GM23338 (cell line): ENCODE data around the gene LLGL2.

ENCODE experiments used
- CREB1 ChIP-seq: fragments of 250-450 bp; sonication (Bioruptor Pico); IDR thresholded peaks from 2 replicates; pipeline ENCODE4 v1.5.0; 2020; ENCODE audit warnings: low read depth, mild to moderate bottlenecking, moderate library complexity
- EZH2 ChIP-seq: fragments of 200-600 bp; sonication (generic); IDR thresholded peaks from one replicate; pipeline ENCODE4 v1.8.0; 2017; ENCODE audit warnings: antibody characterized with exemption, mild to moderate bottlenecking, low read depth; ENCODE audit not compliant: unreplicated experiment
- EZH2phosphoT487 ChIP-seq: fragments of 200-600 bp; sonication (generic); IDR thresholded peaks from one replicate; pipeline ENCODE4 v1.8.1; 2018; ENCODE audit warnings: antibody characterized with exemption; ENCODE audit not compliant: unreplicated experiment
- JUNB ChIP-seq: IDR thresholded peaks from one replicate; pipeline ENCODE4 v1.6.1; 2016; ENCODE audit warnings: antibody characterized with exemption; ENCODE audit not compliant: unreplicated experiment
- NANOG ChIP-seq: IDR thresholded peaks from 2 replicates; pipeline ENCODE4 v1.6.1; 2016; ENCODE audit warnings: antibody characterized with exemption, borderline replicate concordance
- POLR2AphosphoS5 ChIP-seq: IDR thresholded peaks from 2 replicates; pipeline ENCODE4 v1.6.1; 2016; ENCODE audit warnings: antibody characterized with exemption, low read depth
- STAT1 ChIP-seq: IDR thresholded peaks from one replicate; pipeline ENCODE4 v1.6.1; 2016; ENCODE audit warnings: antibody characterized with exemption; ENCODE audit not compliant: unreplicated experiment
- ZNF114 ChIP-seq: fragments of 250-450 bp; sonication (Bioruptor Pico); IDR thresholded peaks from 2 replicates; pipeline ENCODE4 v1.5.0; 2020; ENCODE audit warnings: mild to moderate bottlenecking, moderate library complexity
- ZNF331 ChIP-seq: fragments of 250-450 bp; sonication (Bioruptor Pico); IDR thresholded peaks from 2 replicates; pipeline ENCODE4 v1.5.0; 2020; ENCODE audit warnings: low read depth, mild to moderate bottlenecking, moderate library complexity
- TF ChIP-seq, protein P1 (sequence below), 2 experiments: fragments of 200-600 bp in 1 of 2; sonication (generic) in 1 of 2; conservative IDR thresholded peaks; 2 replicates each; pipeline versions ENCODE4 v1.5.1 to v1.6.1; 2016 to 2017; ENCODE audit warnings: antibody characterized with exemption in 2 of 2, low read depth in 2 of 2, mild to moderate bottlenecking in 2 of 2, moderate library complexity in 1 of 2
- TF ChIP-seq, protein P2 (sequence below): IDR thresholded peaks from one replicate; pipeline ENCODE4 v1.6.1; 2018; ENCODE audit warnings: antibody characterized with exemption; ENCODE audit not compliant: unreplicated experiment
- TF ChIP-seq, protein P3 (sequence below): IDR thresholded peaks from 2 replicates; pipeline ENCODE4 v1.6.1; 2016; ENCODE audit warnings: antibody characterized with exemption
- TF ChIP-seq, protein P4 (sequence below): fragments of 250-450 bp; sonication (Bioruptor Pico); IDR thresholded peaks from 2 replicates; pipeline ENCODE4 v1.5.0; 2020; ENCODE audit warnings: mild to moderate bottlenecking, moderate library complexity

DNA sequence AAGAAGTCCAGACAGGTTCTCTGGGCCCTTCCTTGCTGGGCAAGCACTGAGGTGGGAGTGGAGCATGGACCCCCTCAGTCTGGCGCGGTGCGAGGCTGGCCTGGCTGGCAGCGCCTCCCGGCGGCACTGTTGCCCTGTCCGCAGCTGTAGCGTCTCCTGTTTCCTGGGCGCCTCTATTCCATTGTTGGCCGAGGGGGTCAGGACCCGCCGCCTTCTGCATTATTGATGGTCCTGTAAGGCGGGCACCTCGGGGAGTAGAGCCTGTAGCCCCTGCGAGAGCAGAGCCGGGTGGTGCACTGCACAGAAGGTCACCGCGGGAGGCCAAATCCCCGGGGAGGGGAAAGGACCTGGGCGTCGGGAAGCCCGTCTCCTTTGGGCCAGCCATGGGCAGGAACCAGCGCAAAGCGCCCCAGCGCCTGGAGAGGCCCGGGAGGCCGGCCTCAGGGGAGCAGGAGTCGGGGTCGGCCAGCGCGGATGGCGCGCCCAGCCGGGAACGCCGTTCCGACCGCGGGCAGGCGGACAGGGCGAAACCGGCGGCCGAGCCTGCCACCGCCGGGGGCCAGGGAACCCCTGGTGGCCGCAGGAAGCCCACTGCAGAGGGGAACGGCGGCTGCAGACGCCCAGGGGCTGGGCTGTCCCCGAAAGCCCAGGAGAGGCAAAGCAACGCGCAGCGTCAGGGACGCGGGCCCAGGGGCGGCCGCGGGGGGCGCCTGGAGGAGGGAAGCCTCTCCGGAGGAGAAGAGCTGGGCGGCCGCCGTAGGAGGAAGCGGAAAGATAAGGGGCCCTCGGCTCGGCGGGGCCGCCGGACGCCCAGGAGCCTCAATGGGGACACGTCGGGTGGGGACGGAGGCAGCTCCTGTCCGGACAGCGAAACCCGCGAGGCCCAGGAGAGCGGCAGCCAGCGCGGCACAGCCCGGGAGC, 62.4 kb downstream of the LLGL2 start, which contains the start of gene MYO15B:
- TF ChIP-seq, protein P1, sequence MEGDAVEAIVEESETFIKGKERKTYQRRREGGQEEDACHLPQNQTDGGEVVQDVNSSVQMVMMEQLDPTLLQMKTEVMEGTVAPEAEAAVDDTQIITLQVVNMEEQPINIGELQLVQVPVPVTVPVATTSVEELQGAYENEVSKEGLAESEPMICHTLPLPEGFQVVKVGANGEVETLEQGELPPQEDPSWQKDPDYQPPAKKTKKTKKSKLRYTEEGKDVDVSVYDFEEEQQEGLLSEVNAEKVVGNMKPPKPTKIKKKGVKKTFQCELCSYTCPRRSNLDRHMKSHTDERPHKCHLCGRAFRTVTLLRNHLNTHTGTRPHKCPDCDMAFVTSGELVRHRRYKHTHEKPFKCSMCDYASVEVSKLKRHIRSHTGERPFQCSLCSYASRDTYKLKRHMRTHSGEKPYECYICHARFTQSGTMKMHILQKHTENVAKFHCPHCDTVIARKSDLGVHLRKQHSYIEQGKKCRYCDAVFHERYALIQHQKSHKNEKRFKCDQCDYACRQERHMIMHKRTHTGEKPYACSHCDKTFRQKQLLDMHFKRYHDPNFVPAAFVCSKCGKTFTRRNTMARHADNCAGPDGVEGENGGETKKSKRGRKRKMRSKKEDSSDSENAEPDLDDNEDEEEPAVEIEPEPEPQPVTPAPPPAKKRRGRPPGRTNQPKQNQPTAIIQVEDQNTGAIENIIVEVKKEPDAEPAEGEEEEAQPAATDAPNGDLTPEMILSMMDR (conservative IDR thresholded peaks at IDR 0.05; ENCODE audit: low read depth in 2 of 2): peak; percentile 20 to 70; a peak in 3 of 4 replicates
- no peak for TF ChIP-seq EZH2
- no peak for TF ChIP-seq EZH2phosphoT487
- no peak for TF ChIP-seq CREB1
- TF ChIP-seq, protein P2, sequence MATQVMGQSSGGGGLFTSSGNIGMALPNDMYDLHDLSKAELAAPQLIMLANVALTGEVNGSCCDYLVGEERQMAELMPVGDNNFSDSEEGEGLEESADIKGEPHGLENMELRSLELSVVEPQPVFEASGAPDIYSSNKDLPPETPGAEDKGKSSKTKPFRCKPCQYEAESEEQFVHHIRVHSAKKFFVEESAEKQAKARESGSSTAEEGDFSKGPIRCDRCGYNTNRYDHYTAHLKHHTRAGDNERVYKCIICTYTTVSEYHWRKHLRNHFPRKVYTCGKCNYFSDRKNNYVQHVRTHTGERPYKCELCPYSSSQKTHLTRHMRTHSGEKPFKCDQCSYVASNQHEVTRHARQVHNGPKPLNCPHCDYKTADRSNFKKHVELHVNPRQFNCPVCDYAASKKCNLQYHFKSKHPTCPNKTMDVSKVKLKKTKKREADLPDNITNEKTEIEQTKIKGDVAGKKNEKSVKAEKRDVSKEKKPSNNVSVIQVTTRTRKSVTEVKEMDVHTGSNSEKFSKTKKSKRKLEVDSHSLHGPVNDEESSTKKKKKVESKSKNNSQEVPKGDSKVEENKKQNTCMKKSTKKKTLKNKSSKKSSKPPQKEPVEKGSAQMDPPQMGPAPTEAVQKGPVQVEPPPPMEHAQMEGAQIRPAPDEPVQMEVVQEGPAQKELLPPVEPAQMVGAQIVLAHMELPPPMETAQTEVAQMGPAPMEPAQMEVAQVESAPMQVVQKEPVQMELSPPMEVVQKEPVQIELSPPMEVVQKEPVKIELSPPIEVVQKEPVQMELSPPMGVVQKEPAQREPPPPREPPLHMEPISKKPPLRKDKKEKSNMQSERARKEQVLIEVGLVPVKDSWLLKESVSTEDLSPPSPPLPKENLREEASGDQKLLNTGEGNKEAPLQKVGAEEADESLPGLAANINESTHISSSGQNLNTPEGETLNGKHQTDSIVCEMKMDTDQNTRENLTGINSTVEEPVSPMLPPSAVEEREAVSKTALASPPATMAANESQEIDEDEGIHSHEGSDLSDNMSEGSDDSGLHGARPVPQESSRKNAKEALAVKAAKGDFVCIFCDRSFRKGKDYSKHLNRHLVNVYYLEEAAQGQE: no peak
- no peak for TF ChIP-seq POLR2AphosphoS5
- no peak for TF ChIP-seq JUNB
- TF ChIP-seq ZNF331 (CRISPR knock-in tag): no peak
- TF ChIP-seq, protein P3, sequence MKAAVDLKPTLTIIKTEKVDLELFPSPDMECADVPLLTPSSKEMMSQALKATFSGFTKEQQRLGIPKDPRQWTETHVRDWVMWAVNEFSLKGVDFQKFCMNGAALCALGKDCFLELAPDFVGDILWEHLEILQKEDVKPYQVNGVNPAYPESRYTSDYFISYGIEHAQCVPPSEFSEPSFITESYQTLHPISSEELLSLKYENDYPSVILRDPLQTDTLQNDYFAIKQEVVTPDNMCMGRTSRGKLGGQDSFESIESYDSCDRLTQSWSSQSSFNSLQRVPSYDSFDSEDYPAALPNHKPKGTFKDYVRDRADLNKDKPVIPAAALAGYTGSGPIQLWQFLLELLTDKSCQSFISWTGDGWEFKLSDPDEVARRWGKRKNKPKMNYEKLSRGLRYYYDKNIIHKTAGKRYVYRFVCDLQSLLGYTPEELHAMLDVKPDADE: no peak
- TF ChIP-seq, protein P4, sequence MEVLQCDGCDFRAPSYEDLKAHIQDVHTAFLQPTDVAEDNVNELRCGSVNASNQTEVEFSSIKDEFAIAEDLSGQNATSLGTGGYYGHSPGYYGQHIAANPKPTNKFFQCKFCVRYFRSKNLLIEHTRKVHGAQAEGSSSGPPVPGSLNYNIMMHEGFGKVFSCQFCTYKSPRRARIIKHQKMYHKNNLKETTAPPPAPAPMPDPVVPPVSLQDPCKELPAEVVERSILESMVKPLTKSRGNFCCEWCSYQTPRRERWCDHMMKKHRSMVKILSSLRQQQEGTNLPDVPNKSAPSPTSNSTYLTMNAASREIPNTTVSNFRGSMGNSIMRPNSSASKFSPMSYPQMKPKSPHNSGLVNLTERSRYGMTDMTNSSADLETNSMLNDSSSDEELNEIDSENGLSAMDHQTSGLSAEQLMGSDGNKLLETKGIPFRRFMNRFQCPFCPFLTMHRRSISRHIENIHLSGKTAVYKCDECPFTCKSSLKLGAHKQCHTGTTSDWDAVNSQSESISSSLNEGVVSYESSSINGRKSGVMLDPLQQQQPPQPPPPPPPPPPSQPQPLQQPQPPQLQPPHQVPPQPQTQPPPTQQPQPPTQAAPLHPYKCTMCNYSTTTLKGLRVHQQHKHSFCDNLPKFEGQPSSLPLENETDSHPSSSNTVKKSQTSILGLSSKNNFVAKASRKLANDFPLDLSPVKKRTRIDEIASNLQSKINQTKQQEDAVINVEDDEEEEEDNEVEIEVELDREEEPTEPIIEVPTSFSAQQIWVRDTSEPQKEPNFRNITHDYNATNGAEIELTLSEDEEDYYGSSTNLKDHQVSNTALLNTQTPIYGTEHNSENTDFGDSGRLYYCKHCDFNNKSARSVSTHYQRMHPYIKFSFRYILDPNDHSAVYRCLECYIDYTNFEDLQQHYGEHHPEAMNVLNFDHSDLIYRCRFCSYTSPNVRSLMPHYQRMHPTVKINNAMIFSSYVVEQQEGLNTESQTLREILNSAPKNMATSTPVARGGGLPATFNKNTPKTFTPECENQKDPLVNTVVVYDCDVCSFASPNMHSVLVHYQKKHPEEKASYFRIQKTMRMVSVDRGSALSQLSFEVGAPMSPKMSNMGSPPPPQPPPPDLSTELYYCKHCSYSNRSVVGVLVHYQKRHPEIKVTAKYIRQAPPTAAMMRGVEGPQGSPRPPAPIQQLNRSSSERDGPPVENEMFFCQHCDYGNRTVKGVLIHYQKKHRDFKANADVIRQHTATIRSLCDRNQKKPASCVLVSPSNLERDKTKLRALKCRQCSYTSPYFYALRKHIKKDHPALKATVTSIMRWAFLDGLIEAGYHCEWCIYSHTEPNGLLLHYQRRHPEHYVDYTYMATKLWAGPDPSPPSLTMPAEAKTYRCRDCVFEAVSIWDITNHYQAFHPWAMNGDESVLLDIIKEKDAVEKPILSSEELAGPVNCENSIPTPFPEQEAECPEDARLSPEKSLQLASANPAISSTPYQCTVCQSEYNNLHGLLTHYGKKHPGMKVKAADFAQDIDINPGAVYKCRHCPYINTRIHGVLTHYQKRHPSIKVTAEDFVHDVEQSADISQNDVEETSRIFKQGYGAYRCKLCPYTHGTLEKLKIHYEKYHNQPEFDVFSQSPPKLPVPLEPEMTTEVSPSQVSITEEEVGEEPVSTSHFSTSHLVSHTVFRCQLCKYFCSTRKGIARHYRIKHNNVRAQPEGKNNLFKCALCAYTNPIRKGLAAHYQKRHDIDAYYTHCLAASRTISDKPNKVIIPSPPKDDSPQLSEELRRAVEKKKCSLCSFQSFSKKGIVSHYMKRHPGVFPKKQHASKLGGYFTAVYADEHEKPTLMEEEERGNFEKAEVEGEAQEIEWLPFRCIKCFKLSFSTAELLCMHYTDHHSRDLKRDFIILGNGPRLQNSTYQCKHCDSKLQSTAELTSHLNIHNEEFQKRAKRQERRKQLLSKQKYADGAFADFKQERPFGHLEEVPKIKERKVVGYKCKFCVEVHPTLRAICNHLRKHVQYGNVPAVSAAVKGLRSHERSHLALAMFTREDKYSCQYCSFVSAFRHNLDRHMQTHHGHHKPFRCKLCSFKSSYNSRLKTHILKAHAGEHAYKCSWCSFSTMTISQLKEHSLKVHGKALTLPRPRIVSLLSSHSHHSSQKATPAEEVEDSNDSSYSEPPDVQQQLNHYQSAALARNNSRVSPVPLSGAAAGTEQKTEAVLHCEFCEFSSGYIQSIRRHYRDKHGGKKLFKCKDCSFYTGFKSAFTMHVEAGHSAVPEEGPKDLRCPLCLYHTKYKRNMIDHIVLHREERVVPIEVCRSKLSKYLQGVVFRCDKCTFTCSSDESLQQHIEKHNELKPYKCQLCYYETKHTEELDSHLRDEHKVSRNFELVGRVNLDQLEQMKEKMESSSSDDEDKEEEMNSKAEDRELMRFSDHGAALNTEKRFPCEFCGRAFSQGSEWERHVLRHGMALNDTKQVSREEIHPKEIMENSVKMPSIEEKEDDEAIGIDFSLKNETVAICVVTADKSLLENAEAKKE (CRISPR knock-in tag): no peak
- TF ChIP-seq ZNF114 (CRISPR knock-in tag): no peak
- TF ChIP-seq STAT1: no peak
- TF ChIP-seq NANOG: no peak
